Adrenal gland (tissue), 5 donors: ENCODE results near the gene EML1.
"Not testable (repeated sequence)": the region's sequence is repeated elsewhere in the genome, so short reads cannot be mapped to it uniquely, and the experiment has no call there.

Source experiments
- CTCF ChIP-seq, 6 experiments: fragments of 450-650 bp in 4 of 6; fragments of 200-600 bp in 2 of 6; sonication (generic) in 1 of 6; IDR thresholded peaks; 1 replicate in 5 of 6; 2 replicates in 1 of 6; pipeline versions ENCODE4 v1.5.1 to v1.8.0; 2016 to 2021; ENCODE audit warnings: antibody characterized with exemption in 6 of 6, mild to moderate bottlenecking in 2 of 6, moderate library complexity in 1 of 6
- POLR2A ChIP-seq, 2 donors: fragments of 450-650 bp; IDR thresholded peaks; one replicate each; pipeline ENCODE4 v1.6.1; 2017; ENCODE audit warnings: antibody characterized with exemption in 2 of 2, mild to moderate bottlenecking in 2 of 2, moderate library complexity in 1 of 2
- donor health status: DM: no; HTN: no; CAD: no.

DNA sequence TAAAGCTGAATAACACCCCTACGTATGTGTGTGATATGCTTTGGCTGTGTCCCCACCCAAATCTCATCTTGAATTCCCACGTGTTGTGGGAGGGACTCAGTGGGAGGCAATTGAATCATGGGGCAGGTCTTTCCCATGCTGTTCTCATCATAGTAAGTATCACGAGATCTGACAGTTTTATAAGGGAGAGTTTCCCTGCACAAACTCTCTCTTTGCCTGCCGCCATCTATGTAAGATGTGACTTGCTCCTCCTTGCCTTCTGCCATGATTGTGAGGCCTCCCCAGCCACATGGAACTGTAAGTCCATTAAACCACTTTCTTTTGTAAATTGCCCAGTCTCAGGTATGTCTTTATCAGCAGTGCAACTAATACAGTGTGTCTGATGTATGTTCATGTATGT lies 30.3 kb upstream of the EML1 start:
- not testable (repeated sequence) for TF ChIP-seq CTCF, POLR2A (IDR thresholded peaks at IDR 0.05)
